A673 (cell line): ENCODE results near the gene NKX1-1.

ENCODE experiments used
- CTCF ChIP-seq: fragments of 300-800, 200-600 bp; sonication (generic); conservative IDR thresholded peaks from 2 replicates; pipeline ENCODE4 v1.5.1; 2017; ENCODE audit warnings: low read depth, mild to moderate bottlenecking, antibody characterized with exemption, low read length, moderate library complexity, mixed read lengths
- EZH2 ChIP-seq: fragments of 200-600 bp; sonication (generic); IDR thresholded peaks from 2 replicates; pipeline ENCODE4 v1.6.1; 2017; ENCODE audit warnings: borderline replicate concordance, low read depth, mild to moderate bottlenecking, mixed read lengths, antibody characterized with exemption, low read length; ENCODE audit not compliant: poor library complexity, severe bottlenecking

- TF ChIP-seq CTCF (no peak), EZH2 (no peak)
Measured at GRCh38 chr4:1409079-1409478, 2.8 kb upstream of the NKX1-1 start.
